Muscle layer of duodenum (tissue), 2 donors: ENCODE results near the gene PURA.
A peak's percentile ranks its signal among the peaks of the same experiment; 100 is the strongest.
"Not testable (repeated sequence)": the region's sequence is repeated elsewhere in the genome, so short reads cannot be mapped to it uniquely, and the experiment has no call there.

ENCODE experiments used
- H3K27ac ChIP-seq: one replicate; pipeline ENCODE4 v1.7.0; 2013; ENCODE audit warnings: mild to moderate bottlenecking, low read length
- H3K27me3 ChIP-seq: one replicate; pipeline ENCODE4 v1.7.0; 2013; ENCODE audit warnings: low read depth, mild to moderate bottlenecking, control low read depth, low read length
- H3K36me3 ChIP-seq, 2 donors: one replicate each; pipeline ENCODE4 v1.7.0; 2013; ENCODE audit warnings: low read length in 2 of 2, control low read depth in 1 of 2, mild to moderate bottlenecking in 1 of 2; ENCODE audit not compliant: insufficient read depth in 2 of 2, control insufficient read depth in 1 of 2
- H3K4me1 ChIP-seq, 2 donors: one replicate each; pipeline ENCODE4 v1.7.0; 2013; ENCODE audit warnings: low read length in 2 of 2, mild to moderate bottlenecking in 2 of 2, control low read depth in 1 of 2, moderate library complexity in 1 of 2; ENCODE audit not compliant: insufficient read depth in 2 of 2, control insufficient read depth in 1 of 2
- H3K4me3 ChIP-seq, 2 donors: one replicate each; pipeline ENCODE4 v1.7.0; 2013; ENCODE audit warnings: low read length in 2 of 2, low read depth in 1 of 2, mild to moderate bottlenecking in 1 of 2
- H3K9me3 ChIP-seq, 2 donors: one replicate each; pipeline ENCODE4 v1.7.0; 2013; ENCODE audit warnings: low read length in 2 of 2, control low read depth in 1 of 2, mild to moderate bottlenecking in 1 of 2; ENCODE audit not compliant: control insufficient read depth in 1 of 2
- donor health status: healthy.

The PURA gene

DNA sequence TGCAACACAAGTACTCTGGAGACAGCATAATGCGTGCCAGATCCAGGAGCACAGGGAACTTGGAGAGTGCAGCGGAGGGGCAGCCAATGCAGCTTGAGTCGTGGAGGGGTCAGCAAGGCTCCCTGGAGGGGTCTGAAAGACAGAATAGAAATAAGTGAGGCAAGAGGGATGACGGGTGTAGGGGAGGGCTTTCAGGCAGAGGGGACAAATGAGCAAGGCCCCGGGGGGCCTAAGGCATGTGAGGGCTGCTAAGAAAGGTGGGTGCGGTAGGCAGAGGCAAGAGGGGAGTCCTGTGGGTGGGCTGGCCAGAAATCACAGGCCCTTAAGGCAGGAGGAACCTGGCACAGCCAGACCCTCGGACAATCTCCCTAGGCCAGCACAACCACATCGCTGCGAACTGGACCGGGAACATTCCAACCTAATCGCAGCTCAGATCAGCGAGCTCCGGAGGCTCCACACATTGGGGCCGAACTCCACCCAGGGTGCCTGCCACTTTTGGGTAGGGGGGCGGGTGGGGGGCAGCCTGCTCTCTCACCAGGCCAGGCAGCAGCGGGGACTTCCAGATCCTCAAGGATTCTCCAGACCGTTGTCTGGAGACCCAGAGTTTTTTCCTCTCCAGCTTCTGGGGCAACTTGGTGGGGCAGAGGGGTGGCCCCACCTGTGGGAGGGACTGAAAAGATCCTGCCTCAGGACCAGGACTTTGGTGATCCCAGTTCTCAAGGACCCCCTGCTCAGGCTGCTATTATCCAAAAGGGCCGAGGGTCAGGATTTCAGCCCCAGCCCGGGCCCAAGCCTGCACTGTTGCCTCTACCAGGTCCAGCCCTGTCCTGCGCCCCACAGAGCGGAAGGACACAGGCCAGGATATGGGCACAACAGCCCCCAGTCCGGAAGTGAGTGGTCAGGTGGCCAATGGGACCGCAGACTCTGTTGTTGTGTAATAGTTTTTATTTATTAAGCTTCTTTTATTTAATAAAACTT lies 38.4 kb downstream of the PURA start:
- no peaks in the 10 kb centered on the region for H3K36me3 ChIP-seq
- no peak overlapping the region for H3K27ac ChIP-seq
- no peaks in the 10 kb centered on the region for H3K27me3 ChIP-seq
- H3K9me3 ChIP-seq, result no peaks in the 10 kb centered on the region
- peaks cover 6 to 26% of the 10 kb centered on the region in 2 donors for H3K4me1 ChIP-seq
- no peak overlapping the region for H3K4me3 ChIP-seq

- Histone ChIP-seq H3K9me3 (no peaks in the 10 kb centered on the region), H3K27ac (no peak overlapping the region), H3K36me3 (no peaks in the 10 kb centered on the region), H3K4me1 (peaks cover 6 to 26% of the 10 kb centered on the region in 2 donors), H3K4me3 (no peak overlapping the region), H3K27me3 (no peaks in the 10 kb centered on the region)
Observed at GRCh38 chr5:140153255-140153654, 39.3 kb downstream of the PURA start.

DNA sequence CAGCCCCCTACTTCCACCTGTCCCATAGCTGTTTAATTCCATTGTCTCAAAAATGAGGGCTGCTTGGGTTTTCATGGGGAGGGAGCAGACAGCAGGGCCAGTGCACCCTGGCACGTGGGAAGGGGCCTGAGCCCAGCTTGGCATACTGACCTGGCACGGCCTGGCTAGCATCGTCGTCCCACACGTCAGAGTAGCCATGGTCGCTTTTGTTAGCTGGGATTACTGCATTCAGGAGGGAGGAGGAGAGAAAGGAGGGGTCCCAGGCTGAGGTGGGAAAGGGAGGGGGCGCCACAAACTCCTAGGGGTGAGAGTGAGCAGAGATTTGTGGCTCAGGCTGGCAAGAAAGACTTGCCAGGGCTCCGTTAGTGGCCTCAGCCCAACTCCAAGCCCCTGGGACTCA lies 40.0 kb downstream of the PURA start:
- Histone ChIP-seq H3K4me3 (no peak overlapping the region), H3K9me3 (no peaks in the 10 kb centered on the region), H3K36me3 (no peaks in the 10 kb centered on the region), H3K27me3 (no peaks in the 10 kb centered on the region), H3K4me1 (peaks cover 6 to 26% of the 10 kb centered on the region in 2 donors), H3K27ac (no peak overlapping the region)

GRCh38 chr5:140154710-140155381 lies 40.9 kb downstream of the PURA start:
- not testable (repeated sequence) for H3K9me3 ChIP-seq, H3K36me3 ChIP-seq, H3K4me3 ChIP-seq, H3K27ac ChIP-seq, H3K27me3 ChIP-seq
- peaks cover 6 to 26% of the 10 kb centered on the region in 2 donors for H3K4me1 ChIP-seq

DNA sequence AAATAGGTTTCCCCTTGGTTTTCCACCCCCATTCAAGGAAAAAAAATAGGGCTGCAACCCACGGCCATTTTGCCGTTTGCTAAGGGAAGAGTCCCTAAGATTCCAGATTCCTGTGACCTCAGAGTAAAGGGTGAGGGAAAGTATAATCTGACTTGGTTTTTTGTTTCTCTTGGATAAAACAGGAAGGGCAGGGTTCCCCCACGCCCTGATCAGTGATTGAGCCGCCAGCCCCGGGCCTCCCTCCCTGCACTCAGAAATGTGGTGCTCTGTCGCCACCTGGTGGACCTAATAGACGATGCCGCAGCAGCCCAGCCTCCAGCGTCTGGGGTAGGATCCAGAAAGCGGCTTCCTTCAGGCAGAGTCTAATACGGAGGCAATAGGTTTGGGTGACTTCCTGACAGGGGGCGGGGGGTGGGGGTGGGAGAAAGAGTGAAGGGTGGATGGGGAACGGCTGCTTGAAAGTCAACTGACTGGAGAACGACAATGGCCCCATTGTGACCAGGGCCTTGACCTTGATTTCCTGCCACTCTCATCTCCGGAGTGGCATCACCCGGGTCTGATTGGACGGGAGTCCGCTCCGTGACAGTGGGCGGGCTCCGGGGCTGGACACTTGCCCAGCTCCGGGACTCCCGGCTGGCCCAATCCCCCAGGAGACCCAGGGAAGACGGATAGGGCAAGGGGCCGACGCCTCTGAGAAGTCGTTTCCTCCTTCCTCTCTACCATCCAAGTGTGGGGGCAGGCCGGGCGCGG lies 43.3 kb downstream of the PURA start:
- peak overlapping the region; percentile 49 to 52 for H3K4me3 ChIP-seq
- peak overlapping the region; percentile 60 for H3K27ac ChIP-seq
- H3K27me3 ChIP-seq, result no peaks in the 10 kb centered on the region

DNA sequence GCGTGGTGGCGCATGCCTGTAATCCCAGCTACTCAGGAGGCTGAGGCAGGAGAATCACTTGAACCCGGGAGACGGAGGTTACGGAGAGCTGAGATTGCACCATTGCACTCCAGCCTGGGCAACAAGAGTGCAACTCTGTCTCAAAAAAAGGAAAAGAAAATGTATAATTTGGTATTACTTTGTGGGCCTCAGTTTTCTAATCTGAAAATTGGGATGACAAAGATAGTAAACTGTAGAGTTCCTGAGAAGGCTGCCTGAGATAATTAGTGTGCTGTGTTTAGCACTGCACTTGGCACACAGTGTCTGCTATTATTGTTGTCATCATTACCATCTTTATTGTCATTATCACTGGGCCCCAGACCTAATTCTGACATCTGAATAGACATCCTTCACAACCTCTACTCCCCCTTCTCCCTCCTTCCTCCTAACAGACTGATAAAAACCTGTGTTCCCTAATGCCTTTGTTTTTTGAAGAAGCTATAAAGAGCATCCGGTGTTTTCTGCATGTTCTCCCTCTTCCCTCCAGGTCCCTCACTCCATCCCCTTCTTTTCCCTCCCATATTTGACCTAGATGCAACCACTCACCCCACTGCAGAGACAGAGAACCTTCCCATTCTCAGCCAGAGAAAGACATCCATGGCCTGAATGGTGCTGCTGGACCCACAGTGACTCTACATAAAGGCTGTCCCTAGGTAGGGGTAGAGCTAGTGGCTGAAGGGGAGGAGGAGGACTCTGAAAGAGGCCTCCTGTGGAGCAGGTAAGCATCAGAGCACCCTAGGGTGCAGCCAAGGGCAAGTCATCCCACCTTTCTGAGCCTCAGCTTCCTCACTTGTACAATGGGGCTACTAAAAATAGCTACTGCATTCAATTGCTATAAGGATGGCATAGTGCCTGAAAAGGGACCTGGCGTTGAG lies 45.4 kb downstream of the PURA start:
- no peak overlapping the region for H3K4me3 ChIP-seq
- H3K36me3 ChIP-seq, result no peaks in the 10 kb centered on the region
- H3K4me1 ChIP-seq, result peaks cover 6 to 7% of the 10 kb centered on the region in 2 donors
- no peak overlapping the region for H3K27ac ChIP-seq
- no peaks in the 10 kb centered on the region for H3K9me3 ChIP-seq
- no peaks in the 10 kb centered on the region for H3K27me3 ChIP-seq

More for the DNA sequence above, 43.3 kb downstream of the PURA start:
- Histone ChIP-seq H3K36me3 (no peaks in the 10 kb centered on the region), H3K9me3 (no peaks in the 10 kb centered on the region), H3K4me1 (peaks cover 6 to 20% of the 10 kb centered on the region in 2 donors)

GRCh38 chr5:140162275-140162674 lies 48.4 kb downstream of the PURA start:
- Histone ChIP-seq H3K27ac (no peak overlapping the region), H3K4me1 (no peaks in the 10 kb centered on the region)

DNA sequence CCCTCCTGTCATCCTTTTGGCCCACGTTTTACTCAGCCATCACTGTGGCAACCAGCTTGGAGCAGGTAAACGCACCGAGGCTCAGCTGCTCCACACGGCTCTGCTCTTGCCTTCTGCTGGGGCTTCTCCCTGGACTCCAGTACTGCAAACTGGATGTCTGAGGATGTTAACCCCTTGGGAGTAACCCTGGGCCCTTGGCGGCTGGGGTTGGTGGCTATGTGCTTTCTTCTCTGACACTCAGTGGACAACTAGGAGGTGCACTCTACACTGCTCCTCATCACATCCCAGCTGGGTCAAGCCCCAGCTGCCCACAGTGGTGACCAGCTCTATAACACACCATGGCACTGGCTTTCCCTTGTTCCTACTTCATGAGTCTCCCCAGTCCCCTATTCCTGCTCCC lies 48.9 kb downstream of the PURA start:
- Histone ChIP-seq H3K27me3 (no peaks in the 10 kb centered on the region), H3K36me3 (no peaks in the 10 kb centered on the region), H3K4me3 (no peak overlapping the region), H3K9me3 (no peaks in the 10 kb centered on the region), H3K4me1 (no peaks in the 10 kb centered on the region), H3K27ac (no peak overlapping the region)

More at GRCh38 chr5:140162275-140162674, 48.4 kb downstream of the PURA start:
- Histone ChIP-seq H3K4me3 (no peak overlapping the region), H3K36me3 (no peaks in the 10 kb centered on the region), H3K9me3 (no peaks in the 10 kb centered on the region), H3K27me3 (no peaks in the 10 kb centered on the region)

GRCh38 chr5:140165101-140165922 lies 51.4 kb downstream of the PURA start:
- peak overlapping the region; percentile 58 for H3K27ac ChIP-seq
- no peak overlapping the region for H3K4me3 ChIP-seq
- no peaks in the 10 kb centered on the region for H3K9me3 ChIP-seq
- no peaks in the 10 kb centered on the region for H3K4me1 ChIP-seq
- H3K27me3 ChIP-seq, result no peaks in the 10 kb centered on the region
- no peaks in the 10 kb centered on the region for H3K36me3 ChIP-seq

DNA sequence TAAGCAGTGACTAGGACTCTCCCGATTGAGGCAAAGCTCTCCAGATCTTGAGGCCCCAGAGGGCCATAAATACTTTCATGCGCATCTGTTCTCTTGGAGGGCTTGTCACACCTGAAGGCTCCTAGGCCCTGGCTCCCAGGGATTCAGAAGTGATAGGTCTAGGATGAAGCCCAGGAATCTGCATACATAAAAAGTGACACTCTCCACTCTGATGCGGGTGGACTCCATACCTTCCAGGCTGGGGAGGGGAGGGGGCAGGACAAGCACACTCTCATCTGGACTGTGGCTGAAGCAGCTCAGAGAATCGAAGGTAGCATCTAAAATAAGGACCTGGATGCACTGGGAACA lies 52.0 kb downstream of the PURA start:
- Histone ChIP-seq H3K27ac (no peak overlapping the region), H3K36me3 (no peaks in the 10 kb centered on the region), H3K9me3 (no peaks in the 10 kb centered on the region), H3K4me1 (no peaks in the 10 kb centered on the region), H3K4me3 (no peak overlapping the region), H3K27me3 (no peaks in the 10 kb centered on the region)
